Tibial artery (tissue), 4 donors: Measurements from ENCODE around the gene SBF2.

Experiments used
- DNase-seq, 2 donors: peaks; one replicate each; pipeline ENCODE4 v3.0.0-alpha.2; 2019
- H3K27ac ChIP-seq, 2 donors: fragments of 200-600 bp; sonication (generic) in 1 of 2; 1 replicate in 1 of 2; 2 replicates in 1 of 2; pipeline ENCODE4 v1.5.1; 2018 to 2019; ENCODE audit warnings: mild to moderate bottlenecking in 1 of 2
- H3K27me3 ChIP-seq, 2 donors: fragments of 200-600 bp; sonication (generic) in 1 of 2; one replicate each; pipeline versions ENCODE4 v1.5.1 to v1.6.0; 2016 to 2019
- H3K36me3 ChIP-seq, 3 donors: fragments of 200-600 bp; sonication (generic) in 2 of 3; one replicate each; pipeline ENCODE4 v1.5.1; 2016 to 2019; ENCODE audit warnings: mild to moderate bottlenecking in 2 of 3
- H3K4me1 ChIP-seq, 4 donors: fragments of 200-600 bp; sonication (generic) in 2 of 4; 1 replicate in 3 of 4; 2 replicates in 1 of 4; pipeline ENCODE4 v1.5.1; 2016 to 2019
- H3K4me3 ChIP-seq, 2 donors: fragments of 200-600 bp; sonication (generic) in 1 of 2; 1 replicate in 1 of 2; 2 replicates in 1 of 2; pipeline ENCODE4 v1.5.1; 2018 to 2019; ENCODE audit warnings: mild to moderate bottlenecking in 2 of 2
- H3K9me3 ChIP-seq, 3 donors: fragments of 200-600 bp; sonication (generic) in 1 of 3; one replicate each; pipeline ENCODE4 v1.5.1; 2016 to 2019
- intact Hi-C: fragments of 100-400 bp; cut with DNase I; formaldehyde crosslinking; loops from one replicate; pipeline ENCODE4 v1.15.0; 2023; ENCODE audit warnings: low total_unique reads
- TF ChIP-seq, protein P1 (sequence below), 2 experiments: fragments of 200-600 bp in 1 of 2; fragments of 450-650 bp in 1 of 2; IDR thresholded peaks; one replicate each; pipeline ENCODE4 v1.5.1; 2017 to 2019; ENCODE audit warnings: antibody characterized with exemption in 2 of 2, mild to moderate bottlenecking in 1 of 2, moderate library complexity in 1 of 2

Gene SBF2

DNA sequence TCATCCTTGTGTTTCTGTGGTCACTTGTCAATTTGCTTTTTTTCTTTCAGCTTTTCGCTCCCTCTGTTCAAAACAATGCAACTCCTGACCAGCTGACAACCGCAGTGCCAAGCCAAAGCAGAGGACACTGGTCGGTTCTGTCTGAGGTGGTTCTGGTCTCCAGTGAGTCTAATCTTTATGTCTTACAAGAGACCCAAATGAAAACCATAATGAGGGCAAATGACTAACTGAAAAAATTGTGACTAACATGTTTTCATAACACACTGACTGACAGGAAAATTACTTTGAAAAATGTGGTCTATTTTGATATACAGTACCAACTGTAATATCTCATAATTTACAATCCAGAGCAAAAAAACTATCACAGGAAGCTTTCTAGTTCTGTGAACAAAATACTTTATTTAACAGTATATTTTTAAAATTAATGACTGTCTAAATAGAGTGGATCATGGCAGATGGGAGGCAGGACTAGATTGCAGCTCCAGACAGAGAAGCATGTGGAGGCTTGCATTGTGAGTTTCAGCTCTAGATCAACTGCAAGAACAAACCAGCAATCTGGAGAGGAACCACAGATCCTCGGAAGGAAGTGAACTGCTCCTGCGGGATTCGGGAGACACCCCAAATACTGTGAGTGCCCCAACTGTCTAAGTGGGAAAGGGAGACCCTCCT is 311.8 kb downstream of the SBF2 start:
- no peaks in the 10 kb centered on the region for H3K9me3 ChIP-seq
- DNase-seq: no peak
- TF ChIP-seq, protein P1, sequence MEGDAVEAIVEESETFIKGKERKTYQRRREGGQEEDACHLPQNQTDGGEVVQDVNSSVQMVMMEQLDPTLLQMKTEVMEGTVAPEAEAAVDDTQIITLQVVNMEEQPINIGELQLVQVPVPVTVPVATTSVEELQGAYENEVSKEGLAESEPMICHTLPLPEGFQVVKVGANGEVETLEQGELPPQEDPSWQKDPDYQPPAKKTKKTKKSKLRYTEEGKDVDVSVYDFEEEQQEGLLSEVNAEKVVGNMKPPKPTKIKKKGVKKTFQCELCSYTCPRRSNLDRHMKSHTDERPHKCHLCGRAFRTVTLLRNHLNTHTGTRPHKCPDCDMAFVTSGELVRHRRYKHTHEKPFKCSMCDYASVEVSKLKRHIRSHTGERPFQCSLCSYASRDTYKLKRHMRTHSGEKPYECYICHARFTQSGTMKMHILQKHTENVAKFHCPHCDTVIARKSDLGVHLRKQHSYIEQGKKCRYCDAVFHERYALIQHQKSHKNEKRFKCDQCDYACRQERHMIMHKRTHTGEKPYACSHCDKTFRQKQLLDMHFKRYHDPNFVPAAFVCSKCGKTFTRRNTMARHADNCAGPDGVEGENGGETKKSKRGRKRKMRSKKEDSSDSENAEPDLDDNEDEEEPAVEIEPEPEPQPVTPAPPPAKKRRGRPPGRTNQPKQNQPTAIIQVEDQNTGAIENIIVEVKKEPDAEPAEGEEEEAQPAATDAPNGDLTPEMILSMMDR (IDR thresholded peaks at IDR 0.05): no peak
- peaks cover 0 to 11% (median 0%) of the 10 kb centered on the region in 4 donors for H3K4me1 ChIP-seq
- no peak overlapping the region for H3K27ac ChIP-seq
- peaks cover 0 to 12% (median under 1%) of the 10 kb centered on the region in 3 donors for H3K36me3 ChIP-seq
- no peak overlapping the region for H3K4me3 ChIP-seq
- no peaks in the 10 kb centered on the region for H3K27me3 ChIP-seq
- intact Hi-C loops: no loop called here

DNA sequence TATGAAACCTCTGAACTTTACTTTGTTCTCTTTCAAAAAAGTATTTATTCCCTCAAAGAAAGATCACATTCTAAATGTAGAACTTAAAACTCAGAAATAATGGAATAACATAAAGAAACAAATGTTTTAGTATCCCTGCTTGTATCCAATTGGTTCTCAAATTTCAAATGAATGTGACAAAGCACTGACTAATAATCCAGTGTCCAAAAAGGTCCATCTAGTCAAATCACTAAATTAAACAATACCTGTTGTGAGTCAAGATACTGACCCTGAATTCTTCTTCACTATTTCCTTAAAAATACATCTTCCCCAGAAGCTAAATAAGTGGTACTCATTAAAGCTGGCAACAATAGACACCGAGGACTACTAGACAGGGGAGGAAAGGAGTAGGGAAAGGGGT is 313.1 kb downstream of the SBF2 start:
- Histone ChIP-seq H3K4me1 (peaks cover 0 to 12% (median 0%) of the 10 kb centered on the region in 4 donors), H3K27ac (no peak overlapping the region), H3K27me3 (no peaks in the 10 kb centered on the region), H3K4me3 (no peak overlapping the region), H3K36me3 (peaks cover 0 to 14% (median 0%) of the 10 kb centered on the region in 3 donors), H3K9me3 (no peaks in the 10 kb centered on the region)
- TF ChIP-seq, protein P1 (IDR thresholded peaks at IDR 0.05): no peak
- intact Hi-C loops: no loop called here
- no peak for DNase-seq

DNA sequence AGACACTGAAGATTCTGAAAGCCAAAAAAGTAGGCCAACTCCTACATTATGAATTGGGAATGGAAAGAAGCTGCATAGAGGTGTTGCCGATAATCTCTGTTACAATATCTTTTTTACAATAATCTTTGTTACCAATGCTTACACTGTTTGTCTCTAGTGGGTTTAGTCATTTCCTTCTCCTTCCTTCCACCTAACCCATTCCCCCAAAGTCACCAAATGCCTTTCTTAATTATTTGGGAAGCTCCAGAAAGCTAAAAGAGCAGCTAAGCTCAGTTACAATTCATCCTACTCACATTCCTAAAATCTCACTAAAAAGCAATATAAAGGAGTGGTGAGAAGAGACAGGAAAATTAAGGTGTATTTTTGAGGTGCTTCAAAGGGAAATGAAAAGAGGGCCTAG is 316.5 kb downstream of the SBF2 start:
- Histone ChIP-seq H3K4me3 (no peak overlapping the region), H3K9me3 (no peaks in the 10 kb centered on the region), H3K4me1 (peaks cover 0 to 12% (median 0%) of the 10 kb centered on the region in 4 donors), H3K27me3 (no peaks in the 10 kb centered on the region), H3K27ac (no peak overlapping the region), H3K36me3 (peaks cover 0 to 4% (median 0%) of the 10 kb centered on the region in 3 donors)
- DNase-seq: no peak
- intact Hi-C loops: no loop called here
- TF ChIP-seq, protein P1 (IDR thresholded peaks at IDR 0.05): no peak

DNA sequence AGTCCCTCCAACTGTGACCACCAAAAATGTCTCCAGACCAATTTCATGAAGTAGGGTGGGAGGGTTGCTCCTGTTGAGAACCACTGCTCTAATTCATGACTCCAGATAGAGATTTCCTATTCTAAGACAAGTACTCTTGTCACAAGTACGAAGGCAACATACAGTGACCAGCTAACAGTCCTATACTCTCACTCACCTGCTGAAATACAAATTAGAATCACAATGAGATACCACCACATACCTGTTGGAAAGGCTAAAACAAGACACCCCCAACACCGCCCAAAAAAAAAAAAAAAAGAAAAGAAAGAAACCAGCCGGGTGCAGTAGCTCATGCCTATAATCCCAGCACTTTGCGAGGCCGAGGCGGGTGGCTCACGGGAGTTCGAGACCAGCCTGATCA is 319.6 kb downstream of the SBF2 start:
- no peak for DNase-seq
- peaks cover 0 to 4% (median 0%) of the 10 kb centered on the region in 3 donors for H3K36me3 ChIP-seq
- H3K4me3 ChIP-seq: no peak overlapping the region
- intact Hi-C loops: loop anchor here (5.0 kb wide), 1 partner anchor 217 kb away; no protein-coding TSS in a partner anchor
- H3K27me3 ChIP-seq: no peaks in the 10 kb centered on the region
- TF ChIP-seq, protein P1 (IDR thresholded peaks at IDR 0.05): no peak
- H3K4me1 ChIP-seq: peaks cover 0 to 12% (median 0%) of the 10 kb centered on the region in 4 donors
- H3K27ac ChIP-seq: no peak overlapping the region
- no peaks in the 10 kb centered on the region for H3K9me3 ChIP-seq

DNA sequence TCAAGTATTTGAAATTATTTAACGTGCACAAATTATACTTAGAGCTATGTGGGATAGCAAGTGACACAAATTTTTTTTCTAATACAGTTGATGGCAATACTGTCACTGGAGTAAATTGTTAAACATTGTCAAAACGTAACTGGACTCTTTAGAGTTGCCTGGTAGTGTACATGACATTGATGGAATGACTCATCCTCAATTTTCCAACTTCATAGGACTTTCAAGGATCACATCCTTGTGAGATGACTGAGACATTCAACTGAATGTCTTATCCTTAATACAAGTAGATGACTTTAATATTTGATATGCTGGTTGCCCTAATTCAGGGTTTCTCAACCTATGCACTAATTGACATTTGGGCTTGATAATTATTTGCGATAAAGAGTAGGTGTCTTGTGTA is 320.1 kb downstream of the SBF2 start:
- Histone ChIP-seq H3K27ac (no peak overlapping the region), H3K4me1 (peaks cover 0 to 12% (median 0%) of the 10 kb centered on the region in 4 donors), H3K4me3 (no peak overlapping the region), H3K27me3 (no peaks in the 10 kb centered on the region), H3K36me3 (peaks cover 0 to 4% (median 0%) of the 10 kb centered on the region in 3 donors), H3K9me3 (no peaks in the 10 kb centered on the region)
- intact Hi-C loops: loop anchor here (5.0 kb wide), 1 partner anchor 217 kb away; no protein-coding TSS in a partner anchor
- TF ChIP-seq, protein P1 (IDR thresholded peaks at IDR 0.05): no peak
- DNase-seq: no peak
